Natural killer cell (primary cell): ENCODE measurements around the gene SYCP3. TPM values are rescaled to one million over a fixed set of nuclear protein-coding genes. Genes with fewer than 3 reads are reported as not detected.

ENCODE experiments used
- ATAC-seq, 3 donors: fragments of 150-1000 bp in 2 of 3; fragments of 200-7000 bp in 1 of 3; cut with Tn5 transposase; 1 replicate in 1 of 3; 2 replicates in 2 of 3; pipeline ENCODE4 v1.10.0; 2021; ENCODE audit warnings: mild to moderate bottlenecking in 2 of 3, moderate library complexity in 2 of 3
- DNase-seq, 2 donors: peaks; one replicate each; pipeline versions ENCODE4 v3.0.0 to v3.0.0-alpha.2; 2013 to 2021; ENCODE audit warnings: mixed read lengths in 1 of 2
- H3K27ac ChIP-seq: one replicate; pipeline ENCODE4 v1.5.1; 2013; ENCODE audit warnings: mild to moderate bottlenecking, low read length
- H3K27me3 ChIP-seq: one replicate; pipeline ENCODE4 v1.6.1; 2013; ENCODE audit warnings: low read length; ENCODE audit not compliant: control insufficient read depth, insufficient read depth
- H3K36me3 ChIP-seq: one replicate; pipeline ENCODE4 v1.6.1; 2013; ENCODE audit warnings: low read length; ENCODE audit not compliant: control insufficient read depth, insufficient read depth
- H3K4me1 ChIP-seq: one replicate; pipeline ENCODE4 v1.6.1; 2013; ENCODE audit warnings: low read length; ENCODE audit not compliant: control insufficient read depth, insufficient read depth
- H3K4me3 ChIP-seq: one replicate; pipeline ENCODE4 v1.5.1; 2013; ENCODE audit warnings: low read length
- H3K9me3 ChIP-seq: one replicate; pipeline ENCODE4 v1.6.1; 2013; ENCODE audit warnings: low read length; ENCODE audit not compliant: control insufficient read depth, insufficient read depth
- H3K27ac Mint-ChIP-seq, 2 donors: one replicate each; pipeline ENCODE4 v1.8.0; 2022; ENCODE audit warnings: mild to moderate bottlenecking in 2 of 2, mixed read lengths in 2 of 2, moderate library complexity in 1 of 2
- H3K27me3 Mint-ChIP-seq, 2 donors: one replicate each; pipeline ENCODE4 v1.8.0; 2022; ENCODE audit warnings: low read depth in 2 of 2, mixed read lengths in 2 of 2
- H3K36me3 Mint-ChIP-seq: one replicate; pipeline ENCODE4 v1.8.0; 2022; ENCODE audit warnings: mixed read lengths
- H3K4me1 Mint-ChIP-seq, 2 donors: one replicate each; pipeline ENCODE4 v1.8.0; 2022; ENCODE audit warnings: mixed read lengths in 2 of 2
- H3K4me3 Mint-ChIP-seq: one replicate; pipeline ENCODE4 v1.8.0; 2022; ENCODE audit warnings: mild to moderate bottlenecking, moderate library complexity, mixed read lengths
- H3K9me3 Mint-ChIP-seq, 2 donors: one replicate each; pipeline ENCODE4 v1.8.0; 2022; ENCODE audit warnings: mixed read lengths in 2 of 2
- WGBS: methylation state at CpG from one replicate; pipeline ENCODE4 v1.1.7; 2013; ENCODE audit warnings: missing lambda C conversion rate; ENCODE audit not compliant: insufficient coverage; 5-methylcytosine and 5-hydroxymethylcytosine counted together
- intact Hi-C: fragments of 100-400 bp; cut with micrococcal nuclease; formaldehyde crosslinking; loops from one replicate; pipeline ENCODE4 v1.14.2; 2022
- total RNA-seq, 4 donors: library from RNA; stranded (reverse); fragments of 120-200 nt in 1 of 4; gene quantifications; one replicate each; pipeline versions ENCODE4 v1.2.3 to v1.2.4, GENCODE V29; 2013 to 2022
- TF ChIP-seq, protein P1 (sequence below): fragments of 200-600 bp; IDR thresholded peaks from one replicate; pipeline ENCODE4 v1.8.0; 2022; ENCODE audit warnings: antibody characterized with exemption

The SYCP3 gene
- total RNA-seq, 3 donors from 2014 or later (not counting 1 experiment from before 2014, with no cell fraction given), result 1.4 to 3.2 (median 2.4) TPM

DNA sequence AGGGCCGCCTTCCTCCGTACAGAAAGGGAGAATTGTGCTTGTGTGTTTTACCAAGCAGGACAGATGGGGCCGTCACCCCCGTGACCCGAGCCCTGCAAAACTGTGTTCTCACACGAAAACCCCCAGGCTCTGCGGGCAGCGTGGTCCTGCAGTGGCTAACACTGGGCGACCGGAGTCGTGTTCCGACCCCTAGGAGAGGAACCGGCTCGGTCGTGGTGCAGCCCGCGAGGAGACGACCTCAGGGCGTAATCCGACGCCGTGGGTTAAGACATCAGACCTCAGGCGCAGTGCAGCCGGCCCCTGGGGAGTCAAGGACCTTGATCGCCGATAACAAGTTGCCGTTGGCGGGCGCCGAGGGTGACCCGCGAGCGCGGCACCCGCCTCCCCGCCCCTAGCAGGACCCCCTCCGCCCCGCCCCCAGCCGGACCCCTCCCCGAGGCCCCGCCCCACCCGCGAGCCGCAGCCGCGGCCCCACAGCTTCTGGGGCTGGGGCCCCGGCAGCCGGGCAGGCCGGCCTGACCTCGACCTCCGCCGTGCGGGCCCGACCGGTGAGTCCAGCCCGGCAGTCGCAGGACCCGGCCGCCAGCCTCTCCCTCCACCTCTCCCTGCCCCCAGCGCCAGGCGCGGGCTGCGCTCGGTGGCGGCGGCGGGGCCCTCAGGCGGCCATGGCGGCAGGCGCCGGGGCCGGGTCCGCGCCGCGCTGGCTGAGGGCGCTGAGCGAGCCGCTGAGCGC, 41.9 kb downstream of the SYCP3 start, which contains the start of gene CHPT1:
Gene CHPT1, plus strand, starts transcription at position 444 of the 733 bp plus-strand sequence. Its CDS starts 222 bp downstream, at position 666.
- Mint-ChIP-seq H3K4me3 (peak within 1 kb of the TSS; percentile 92), H3K36me3 (no peaks in the 10 kb centered on the region), H3K27me3 (peaks cover 0 to 10% of the 10 kb centered on the region in 2 donors), H3K9me3 (no peaks in the 10 kb centered on the region), H3K27ac (peak within 1 kb of the TSS in 1 of 2 donors; percentile 75), H3K4me1 (peaks cover 16 to 18% of the 10 kb centered on the region in 2 donors)
- WGBS, result under 1% methylated on average over 80 of the region's 80 CpGs
- Histone ChIP-seq H3K36me3 (no peaks in the 10 kb centered on the region), H3K4me3 (peak within 1 kb of the TSS; percentile 77), H3K4me1 (peaks cover 18% of the 10 kb centered on the region), H3K27me3 (no peaks in the 10 kb centered on the region), H3K27ac (peak within 1 kb of the TSS; percentile 65), H3K9me3 (no peaks in the 10 kb centered on the region)
- ATAC-seq (peak; percentile 76 to 80 (median 79)), DNase-seq (peak; percentile 44 to 73)
- intact Hi-C loops, result no loop called here
- TF ChIP-seq, protein P1, sequence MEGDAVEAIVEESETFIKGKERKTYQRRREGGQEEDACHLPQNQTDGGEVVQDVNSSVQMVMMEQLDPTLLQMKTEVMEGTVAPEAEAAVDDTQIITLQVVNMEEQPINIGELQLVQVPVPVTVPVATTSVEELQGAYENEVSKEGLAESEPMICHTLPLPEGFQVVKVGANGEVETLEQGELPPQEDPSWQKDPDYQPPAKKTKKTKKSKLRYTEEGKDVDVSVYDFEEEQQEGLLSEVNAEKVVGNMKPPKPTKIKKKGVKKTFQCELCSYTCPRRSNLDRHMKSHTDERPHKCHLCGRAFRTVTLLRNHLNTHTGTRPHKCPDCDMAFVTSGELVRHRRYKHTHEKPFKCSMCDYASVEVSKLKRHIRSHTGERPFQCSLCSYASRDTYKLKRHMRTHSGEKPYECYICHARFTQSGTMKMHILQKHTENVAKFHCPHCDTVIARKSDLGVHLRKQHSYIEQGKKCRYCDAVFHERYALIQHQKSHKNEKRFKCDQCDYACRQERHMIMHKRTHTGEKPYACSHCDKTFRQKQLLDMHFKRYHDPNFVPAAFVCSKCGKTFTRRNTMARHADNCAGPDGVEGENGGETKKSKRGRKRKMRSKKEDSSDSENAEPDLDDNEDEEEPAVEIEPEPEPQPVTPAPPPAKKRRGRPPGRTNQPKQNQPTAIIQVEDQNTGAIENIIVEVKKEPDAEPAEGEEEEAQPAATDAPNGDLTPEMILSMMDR, result no peak

DNA sequence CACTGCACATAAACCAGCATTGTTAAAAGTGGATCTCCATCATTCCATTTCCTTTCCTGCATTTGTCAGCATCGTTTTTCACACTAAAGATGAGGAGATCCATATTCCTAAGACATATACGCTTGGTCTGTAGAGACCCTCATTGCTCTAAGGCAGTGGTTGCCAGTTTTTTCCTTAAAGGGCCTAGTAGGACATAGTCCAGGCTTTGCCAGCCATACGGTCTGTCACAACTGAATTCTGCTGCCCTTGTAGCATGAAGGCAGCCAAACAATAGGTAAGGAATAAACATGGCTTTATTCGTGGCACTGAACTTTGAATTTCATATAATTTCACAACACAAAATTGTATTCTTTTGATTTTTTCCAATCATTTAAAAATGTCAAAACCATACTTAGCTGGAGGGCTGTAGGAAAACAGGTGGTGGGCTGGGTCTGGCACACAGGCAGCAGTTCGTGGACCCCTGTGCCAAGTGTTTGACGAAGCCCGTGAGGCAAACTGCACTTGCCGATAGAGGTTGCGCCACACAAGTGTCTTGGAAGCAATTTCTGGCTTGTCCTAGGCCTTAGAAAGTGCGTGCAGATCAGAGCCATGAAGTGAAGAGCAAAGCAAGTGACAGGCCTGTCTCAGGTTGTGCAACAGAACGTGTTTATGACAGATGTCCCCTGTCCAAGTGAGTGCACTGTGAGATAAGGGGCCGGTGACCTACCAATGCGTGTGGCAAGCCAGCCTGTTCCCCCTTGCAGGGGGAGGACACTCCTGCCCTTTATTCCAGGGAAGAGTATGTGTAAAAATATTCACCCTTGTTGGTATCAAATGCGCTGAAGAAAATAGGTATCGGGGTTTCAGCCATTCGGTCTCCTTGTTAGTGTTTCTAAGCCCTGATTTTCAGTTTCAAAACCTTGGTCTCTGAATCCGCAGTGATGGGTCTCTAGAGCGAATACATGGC, 42.7 kb downstream of the SYCP3 start:
- DNase-seq, result peak in 1 of 2 donors; percentile 22
- peak in 1 of 3 donors; percentile 51 for ATAC-seq
- Histone ChIP-seq H3K36me3 (no peaks in the 10 kb centered on the region), H3K27ac (peak overlapping the region; percentile 51), H3K4me3 (peak overlapping the region; percentile 53), H3K9me3 (no peaks in the 10 kb centered on the region), H3K4me1 (peaks cover 18% of the 10 kb centered on the region), H3K27me3 (no peaks in the 10 kb centered on the region)
- Mint-ChIP-seq H3K4me3 (peak overlapping the region; percentile 85), H3K27me3 (peaks cover 3 to 10% of the 10 kb centered on the region in 2 donors), H3K4me1 (peaks cover 16 to 18% of the 10 kb centered on the region in 2 donors), H3K27ac (peak overlapping the region in 1 of 2 donors; percentile 71), H3K9me3 (no peaks in the 10 kb centered on the region), H3K36me3 (no peaks in the 10 kb centered on the region)
- TF ChIP-seq, protein P1, result no peak
- 41% methylated on average over 18 of the region's 18 CpGs for WGBS
- intact Hi-C loops, result no loop called here

DNA sequence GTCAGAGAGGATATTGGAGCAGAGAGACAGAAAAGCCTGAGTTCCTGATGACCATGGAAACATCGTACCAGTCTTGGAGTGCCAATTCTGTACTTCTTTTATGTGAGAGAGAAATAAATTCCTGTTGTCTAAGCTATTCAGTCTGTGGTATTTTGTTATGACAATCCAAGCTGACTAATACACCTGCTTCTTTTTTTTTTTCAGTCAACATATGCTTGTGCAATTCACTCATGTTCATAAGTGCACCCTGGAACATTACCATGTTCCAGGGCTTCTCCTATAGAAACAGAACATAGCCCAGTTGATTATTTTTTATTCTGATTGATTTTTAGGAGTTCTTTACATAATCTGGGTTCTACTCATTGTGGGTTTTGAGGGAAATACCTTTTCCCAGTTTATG, 43.6 kb downstream of the SYCP3 start:
- Mint-ChIP-seq H3K4me3 (no peak overlapping the region), H3K36me3 (no peaks in the 10 kb centered on the region), H3K27me3 (peaks cover 3 to 10% of the 10 kb centered on the region in 2 donors), H3K9me3 (no peaks in the 10 kb centered on the region), H3K27ac (no peak overlapping the region), H3K4me1 (peaks cover 16 to 18% of the 10 kb centered on the region in 2 donors)
- DNase-seq (no peak), ATAC-seq (no peak)
- H3K36me3 ChIP-seq, result no peaks in the 10 kb centered on the region
- no peaks in the 10 kb centered on the region for H3K9me3 ChIP-seq
- no peaks in the 10 kb centered on the region for H3K27me3 ChIP-seq
- 100% methylated on average over 1 of the region's 1 CpG for WGBS
- no peak overlapping the region for H3K27ac ChIP-seq
- intact Hi-C loops, result no loop called here
- TF ChIP-seq, protein P1, result no peak
- H3K4me1 ChIP-seq, result peaks cover 18% of the 10 kb centered on the region
- H3K4me3 ChIP-seq, result no peak overlapping the region
